Transverse colon (tissue), 4 donors: ENCODE data around the gene MRFAP1L1. TPM values are rescaled to one million over a fixed set of nuclear protein-coding genes. Genes with fewer than 3 reads are reported as not detected.
A peak's percentile ranks its signal among the peaks of the same experiment; 100 is the strongest.
"Not testable (repeated sequence)": the region's sequence is repeated elsewhere in the genome, so short reads cannot be mapped to it uniquely, and the experiment has no call there.

Experiments
- DNase-seq: peaks from one replicate; pipeline ENCODE4 v3.0.0-alpha.2; 2019
- H3K27ac ChIP-seq, 4 donors: fragments of 200-600 bp; sonication (generic); 2 replicates each; pipeline ENCODE4 v1.5.1; 2016 to 2018; ENCODE audit warnings: inconsistent platforms in 4 of 4
- H3K27me3 ChIP-seq: fragments of 200-600 bp; sonication (generic); 2 replicates; pipeline ENCODE4 v1.5.1; 2017; ENCODE audit warnings: inconsistent platforms
- H3K36me3 ChIP-seq, 4 donors: fragments of 200-600 bp; sonication (generic); 2 replicates each; pipeline ENCODE4 v1.5.1; 2017 to 2019; ENCODE audit warnings: inconsistent platforms in 4 of 4
- H3K4me1 ChIP-seq, 4 donors: fragments of 200-600 bp; sonication (generic); 2 replicates each; pipeline ENCODE4 v1.5.1; 2017 to 2020; ENCODE audit warnings: inconsistent platforms in 4 of 4
- H3K4me3 ChIP-seq, 4 donors: fragments of 200-600 bp; sonication (generic); 1 replicate in 1 of 4; 2 replicates in 3 of 4; pipeline versions ENCODE4 v1.5.1 to v1.6.1; 2017 to 2019; ENCODE audit warnings: inconsistent platforms in 4 of 4
- H3K9me3 ChIP-seq, 2 donors: fragments of 200-600 bp; sonication (generic); 2 replicates each; pipeline ENCODE4 v1.5.1; 2017 to 2019; ENCODE audit warnings: inconsistent platforms in 2 of 2
- EP300 ChIP-seq: sonication (generic); formaldehyde crosslinking; IDR thresholded peaks from one replicate; pipeline ENCODE4 v1.6.1; 2017; ENCODE audit warnings: antibody characterized with exemption, low read depth
- POLR2A ChIP-seq: fragments of 450-650 bp; IDR thresholded peaks from one replicate; pipeline ENCODE4 v1.6.1; 2016; ENCODE audit warnings: antibody characterized with exemption, mild to moderate bottlenecking, moderate library complexity
- POLR2AphosphoS5 ChIP-seq, 3 donors: sonication (generic); formaldehyde crosslinking; IDR thresholded peaks; one replicate each; pipeline ENCODE4 v1.6.1; 2016; ENCODE audit warnings: antibody characterized with exemption in 3 of 3
- WGBS, 2 donors: methylation state at CpG; one replicate each; pipeline ENCODE4 v1.1.5; 2018; ENCODE audit warnings: low coverage in 1 of 2; 5-methylcytosine and 5-hydroxymethylcytosine counted together
- in situ Hi-C, 4 donors: fragments of 200-750 bp; cut with MboI; loops; one replicate each; pipeline versions ENCODE4 v1.15.0 to v1.15.1; 2017; ENCODE audit warnings: low sequenced_read_pairs in 3 of 4, low pct_ligation_motif_present in 1 of 4, low pct_unique_long_range_greater_than_20kb in 1 of 4
- intact Hi-C: fragments of 100-400 bp; cut with DNase I; formaldehyde crosslinking; loops from one replicate; pipeline ENCODE4 v1.15.1; 2023; ENCODE audit warnings: low total_unique reads
- total RNA-seq, 4 donors: library from RNA; depleted of rRNA; stranded (reverse); fragments of >200 nt; gene quantifications; one replicate each; pipeline ENCODE4 v1.1.0, GENCODE V29; 2016
- TF ChIP-seq, protein P1 (sequence below), 5 experiments: fragments of 200-600 bp in 3 of 5; fragments of 450-650 bp in 2 of 5; sonication (generic) in 3 of 5; IDR thresholded peaks; 1 replicate in 2 of 5; 2 replicates in 3 of 5; pipeline ENCODE4 v1.5.1; 2016 to 2017; ENCODE audit warnings: antibody characterized with exemption in 5 of 5, inconsistent platforms in 3 of 5, mild to moderate bottlenecking in 2 of 5, moderate library complexity in 1 of 5

Gene MRFAP1L1
- 10 to 100 TPM; 18.3 to 51.0 (median 30.3) TPM for total RNA-seq

DNA sequence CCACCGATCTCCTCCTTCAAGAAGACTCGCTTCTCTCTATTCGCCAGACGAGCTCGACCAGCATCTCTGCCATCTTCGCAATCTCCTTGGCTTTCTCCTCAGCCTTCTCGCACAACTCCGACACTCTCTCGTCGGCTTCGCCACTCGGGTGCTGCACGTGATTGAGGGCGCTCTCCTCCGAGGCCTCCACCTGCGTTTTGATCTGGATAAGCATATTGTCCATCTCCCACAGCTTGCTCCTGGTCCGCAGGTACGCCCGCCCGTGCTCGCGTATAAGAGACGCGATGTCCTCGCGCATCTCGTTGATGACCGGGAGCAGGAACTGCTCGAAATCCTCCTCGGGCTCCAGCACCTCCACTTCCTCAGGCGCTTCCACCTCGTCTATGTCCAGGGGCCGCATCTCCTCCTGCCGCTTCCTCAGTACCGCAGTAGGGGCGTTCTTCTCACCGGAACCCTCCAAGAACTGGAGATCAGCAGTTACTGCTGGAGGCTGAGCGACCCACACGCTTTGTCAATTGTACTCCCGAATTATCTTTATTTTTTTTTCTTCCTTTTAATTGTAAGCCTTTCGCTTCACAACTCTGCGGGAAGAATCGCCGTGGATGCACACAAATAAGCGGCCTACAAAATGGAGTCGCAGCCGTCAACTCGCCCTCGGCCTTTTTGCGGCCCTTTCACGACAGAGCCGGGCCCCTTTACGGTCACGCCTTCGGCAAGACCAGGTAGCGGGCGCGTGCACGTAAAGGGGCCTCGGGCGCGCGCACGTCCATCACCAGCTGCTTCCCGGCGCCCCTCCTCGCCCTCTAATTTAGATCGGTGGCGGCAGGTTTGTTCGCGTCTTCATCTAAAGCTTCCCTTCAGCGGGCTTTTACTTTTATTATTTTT, at the start of gene MRFAP1L1:
Gene MRFAP1L1, minus strand, starts transcription at position 636 of the 885 bp plus-strand sequence. Its CDS starts 236 bp downstream, at position 400.
- intact Hi-C loops = loop anchor here (10.0 kb wide), 2 partner anchors 65 to 195 kb away; partner anchors contain the start of genes MRFAP1 and TBC1D14
- 0 to 1% methylated on average over 8 to 72 of the region's 72 CpGs for WGBS, 2 donors
- Histone ChIP-seq H3K27me3 (no peaks in the 10 kb centered on the region), H3K4me3 (peak within 1 kb of the TSS; percentile 60 to 82 (median 74)), H3K9me3 (no peaks in the 10 kb centered on the region), H3K4me1 (peaks cover 25 to 42% (median 29%) of the 10 kb centered on the region in 4 donors), H3K27ac (peak within 1 kb of the TSS; percentile 83 to 92 (median 90)), H3K36me3 (no peaks in the 10 kb centered on the region)
- peak; percentile 97 for DNase-seq
- in situ Hi-C loops = loop anchor here in 3 of 4 donors (5.0 to 25.0 kb wide), 4 partner anchors 32 to 365 kb away; partner anchors contain the start of gene GRPEL1 (in 1 of the 3)
- TF ChIP-seq POLR2A (peak; percentile 44), POLR2AphosphoS5 (IDR thresholded peaks at IDR 0.05) (peak; percentile 62 to 79 (median 74)), EP300 (no peak)
- TF ChIP-seq, protein P1, sequence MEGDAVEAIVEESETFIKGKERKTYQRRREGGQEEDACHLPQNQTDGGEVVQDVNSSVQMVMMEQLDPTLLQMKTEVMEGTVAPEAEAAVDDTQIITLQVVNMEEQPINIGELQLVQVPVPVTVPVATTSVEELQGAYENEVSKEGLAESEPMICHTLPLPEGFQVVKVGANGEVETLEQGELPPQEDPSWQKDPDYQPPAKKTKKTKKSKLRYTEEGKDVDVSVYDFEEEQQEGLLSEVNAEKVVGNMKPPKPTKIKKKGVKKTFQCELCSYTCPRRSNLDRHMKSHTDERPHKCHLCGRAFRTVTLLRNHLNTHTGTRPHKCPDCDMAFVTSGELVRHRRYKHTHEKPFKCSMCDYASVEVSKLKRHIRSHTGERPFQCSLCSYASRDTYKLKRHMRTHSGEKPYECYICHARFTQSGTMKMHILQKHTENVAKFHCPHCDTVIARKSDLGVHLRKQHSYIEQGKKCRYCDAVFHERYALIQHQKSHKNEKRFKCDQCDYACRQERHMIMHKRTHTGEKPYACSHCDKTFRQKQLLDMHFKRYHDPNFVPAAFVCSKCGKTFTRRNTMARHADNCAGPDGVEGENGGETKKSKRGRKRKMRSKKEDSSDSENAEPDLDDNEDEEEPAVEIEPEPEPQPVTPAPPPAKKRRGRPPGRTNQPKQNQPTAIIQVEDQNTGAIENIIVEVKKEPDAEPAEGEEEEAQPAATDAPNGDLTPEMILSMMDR (IDR thresholded peaks at IDR 0.05) = peak in 2 of 5 experiments; percentile 20 to 22

DNA sequence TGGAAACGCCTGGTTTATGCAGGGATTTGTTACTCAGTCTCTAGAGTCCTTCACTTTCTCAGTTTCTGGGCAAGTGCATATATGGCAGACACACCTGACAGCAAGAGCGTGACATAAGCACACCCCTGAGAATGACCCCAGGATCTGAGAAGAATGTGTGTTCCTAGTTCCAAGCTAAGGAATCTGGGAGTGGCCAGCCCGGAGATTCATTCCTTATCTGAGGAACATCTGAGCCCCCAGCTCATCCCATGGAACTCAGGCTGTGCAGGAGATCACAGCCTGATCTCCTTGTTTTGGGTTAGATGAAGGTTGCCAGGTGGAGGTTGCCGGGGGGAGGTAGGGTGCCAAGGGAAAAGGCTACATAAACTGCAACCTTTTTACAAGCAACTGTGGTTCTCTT, 49.1 kb upstream of the MRFAP1L1 start:
- in situ Hi-C loops = no loop called here
- DNase-seq = no peak

DNA sequence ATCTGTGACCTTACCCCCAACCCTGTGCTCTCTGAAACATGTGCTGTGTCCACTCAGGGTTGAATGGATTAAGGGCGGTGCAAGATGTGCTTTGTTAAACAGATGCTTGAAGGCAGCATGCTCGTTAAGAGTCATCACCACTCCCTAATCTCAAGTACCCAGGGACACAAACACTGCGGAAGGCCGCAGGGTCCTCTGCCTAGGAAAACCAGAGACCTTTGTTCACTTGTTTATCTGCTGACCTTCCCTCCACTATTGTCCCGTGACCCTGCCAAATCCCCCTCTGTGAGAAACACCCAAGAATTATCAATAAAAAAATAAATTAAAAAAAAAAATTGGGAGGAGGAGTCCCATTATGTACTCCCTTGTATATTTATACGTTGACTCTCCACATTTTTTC, 46.7 kb upstream of the MRFAP1L1 start:
- H3K9me3 ChIP-seq, H3K36me3 ChIP-seq, H3K4me3 ChIP-seq, intact Hi-C loops, in situ Hi-C loops, DNase-seq, H3K27ac ChIP-seq, H3K27me3 ChIP-seq: not testable (repeated sequence)
- H3K4me1 ChIP-seq = peaks cover 8 to 23% (median 14%) of the 10 kb centered on the region in 4 donors
- 68 to 84% methylated on average over 2 of the region's 6 CpGs for WGBS, 2 donors

More for the DNA sequence above, 49.1 kb upstream of the MRFAP1L1 start:
- H3K4me3 ChIP-seq = no peak overlapping the region
- WGBS, 2 donors = 71 to 89% methylated on average over 1 to 4 of the region's 4 CpGs
- H3K9me3 ChIP-seq = no peaks in the 10 kb centered on the region
- H3K36me3 ChIP-seq = no peaks in the 10 kb centered on the region
- intact Hi-C loops = no loop called here
- H3K27ac ChIP-seq = no peak overlapping the region
- TF ChIP-seq, protein P1 (IDR thresholded peaks at IDR 0.05) = no peak
- TF ChIP-seq POLR2AphosphoS5 (IDR thresholded peaks at IDR 0.05) (no peak), POLR2A (no peak), EP300 (no peak)
- peaks cover 0 to 6% (median 1%) of the 10 kb centered on the region in 4 donors for H3K4me1 ChIP-seq
- H3K27me3 ChIP-seq = no peaks in the 10 kb centered on the region

DNA sequence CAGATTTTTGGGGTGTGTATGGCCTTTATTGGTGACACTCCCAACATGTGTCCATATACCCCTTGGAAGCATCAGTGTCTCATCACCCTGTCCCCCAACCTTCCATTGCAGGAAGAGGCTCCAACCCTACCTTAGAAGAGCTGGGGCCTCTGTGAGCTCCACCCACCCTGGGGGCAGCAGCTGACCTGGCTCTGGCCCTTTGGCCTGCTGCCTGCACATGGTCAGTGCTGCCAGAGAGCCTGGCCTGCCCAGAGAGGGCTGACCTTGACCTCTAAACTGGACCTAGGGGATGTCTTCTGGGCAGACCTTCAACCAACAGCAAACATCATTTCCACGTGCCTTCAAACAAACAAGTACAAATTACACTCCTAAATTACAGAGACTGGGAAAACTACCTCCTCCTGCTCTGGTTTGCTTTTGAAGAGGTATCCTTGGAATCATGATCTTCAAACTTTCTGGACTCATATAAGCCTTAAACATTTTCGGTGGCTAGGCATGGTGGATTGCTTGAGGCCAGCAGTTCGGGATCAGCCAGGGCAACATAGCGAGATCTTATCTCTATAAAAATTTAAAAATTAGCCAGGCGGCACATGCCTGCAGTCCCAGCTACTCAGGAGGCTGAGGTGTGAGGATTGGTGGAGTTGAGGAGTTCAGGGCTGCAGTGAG, 45.6 kb upstream of the MRFAP1L1 start:
- H3K27ac ChIP-seq = no peak overlapping the region
- no peaks in the 10 kb centered on the region for H3K27me3 ChIP-seq
- DNase-seq = no peak
- intact Hi-C loops (no loop called here), in situ Hi-C loops (no loop called here)
- no peaks in the 10 kb centered on the region for H3K36me3 ChIP-seq
- 70% methylated on average over 5 of the region's 5 CpGs; no CpG with 5 or more reads in 1 of the 2 donors for WGBS, 2 donors
- H3K4me1 ChIP-seq = peaks cover 13 to 34% (median 24%) of the 10 kb centered on the region in 4 donors
- no peak overlapping the region for H3K4me3 ChIP-seq
- no peaks in the 10 kb centered on the region for H3K9me3 ChIP-seq
- no peak for TF ChIP-seq EP300
- TF ChIP-seq, protein P1 (IDR thresholded peaks at IDR 0.05) = no peak
- TF ChIP-seq POLR2A = no peak
- no peak for TF ChIP-seq POLR2AphosphoS5 (IDR thresholded peaks at IDR 0.05)
